ENCODE results near the gene PLCG2.
"Not testable (repeated sequence)": the region's sequence is repeated elsewhere in the genome, so short reads cannot be mapped to it uniquely, and the experiment has no call there.

The PLCG2 gene
- total RNA-seq: 3.0 to 32.0 (median 18.3) reads per million in 4 experiments

GRCh38 chr16:81778861-81779535 lies at the start of gene PLCG2:
Gene PLCG2, plus strand, starts transcription at chr16:81779291. Its CDS starts 6,699 bp downstream, at chr16:81785990.
- peak; percentile 3 for DNase-seq

- DNase-seq: no peak
Measured at GRCh38 chr16:81729451-81729850, 49.6 kb upstream of the PLCG2 start.

- DNase-seq: peak; percentile 56
Measured at GRCh38 chr16:81730090-81731051, 48.7 kb upstream of the PLCG2 start.

GRCh38 chr16:81731649-81732048 lies 47.4 kb upstream of the PLCG2 start:
- DNase-seq: no peak

GRCh38 chr16:81732699-81733098 lies 46.4 kb upstream of the PLCG2 start:
- no peak for DNase-seq

- no peak for DNase-seq
Measured at GRCh38 chr16:81733295-81733694, 45.8 kb upstream of the PLCG2 start.

- DNase-seq: no peak
Measured at GRCh38 chr16:81734632-81735434, 44.3 kb upstream of the PLCG2 start.

GRCh38 chr16:81737885-81738536 lies 41.1 kb upstream of the PLCG2 start:
- DNase-seq: peak; percentile 78

- DNase-seq: no peak
Measured at GRCh38 chr16:81738783-81739496, 40.2 kb upstream of the PLCG2 start.

GRCh38 chr16:81739503-81739902 lies 39.6 kb upstream of the PLCG2 start:
- no peak for DNase-seq

- no peak for DNase-seq
Measured at GRCh38 chr16:81740169-81740568, 38.9 kb upstream of the PLCG2 start.

GRCh38 chr16:81741430-81741770 lies 37.7 kb upstream of the PLCG2 start:
- not testable (repeated sequence) for DNase-seq

- DNase-seq: no peak
Measured at GRCh38 chr16:81744385-81744784, 34.7 kb upstream of the PLCG2 start.

GRCh38 chr16:81744911-81745310 lies 34.2 kb upstream of the PLCG2 start:
- DNase-seq: no peak

- peak; percentile 50 for DNase-seq
Measured at GRCh38 chr16:81745704-81746558, 33.2 kb upstream of the PLCG2 start.

- no peak for DNase-seq
Measured at GRCh38 chr16:81746566-81746965, 32.5 kb upstream of the PLCG2 start.

- no peak for DNase-seq
Measured at GRCh38 chr16:81748476-81749198, 30.5 kb upstream of the PLCG2 start.

- no peak for DNase-seq
Measured at GRCh38 chr16:81752225-81752875, 26.7 kb upstream of the PLCG2 start.

- no peak for DNase-seq
Measured at GRCh38 chr16:81752876-81753227, 26.2 kb upstream of the PLCG2 start.

GRCh38 chr16:81754858-81755257 lies 24.2 kb upstream of the PLCG2 start:
- DNase-seq: no peak

Data from effector CD8-positive, alpha-beta T cell (primary cell).